Parathyroid adenoma (tissue), 2 donors: ENCODE measurements around the gene CR1.
"Not testable (repeated sequence)": the region's sequence is repeated elsewhere in the genome, so short reads cannot be mapped to it uniquely, and the experiment has no call there.

Source experiments
- H2AFZ ChIP-seq: fragments of 300-600 bp; sonication (generic); one replicate; pipeline ENCODE4 v1.7.0; 2017; ENCODE audit warnings: antibody characterized with exemption, mild to moderate bottlenecking
- H3K27ac ChIP-seq: fragments of 300-600 bp; sonication (generic); one replicate; pipeline ENCODE4 v1.7.0; 2017
- H3K27me3 ChIP-seq: fragments of 300-600 bp; sonication (generic); one replicate; pipeline ENCODE4 v1.7.0; 2017; ENCODE audit warnings: low read length; ENCODE audit not compliant: control insufficient read depth, insufficient read depth
- H3K36me3 ChIP-seq: fragments of 300-600 bp; sonication (generic); one replicate; pipeline ENCODE4 v1.7.0; 2017; ENCODE audit warnings: low read length; ENCODE audit not compliant: control insufficient read depth, insufficient read depth
- H3K4me1 ChIP-seq: fragments of 300-600 bp; sonication (generic); one replicate; pipeline ENCODE4 v1.7.0; 2017; ENCODE audit warnings: control low read depth
- H3K4me2 ChIP-seq: fragments of 300-600 bp; sonication (generic); one replicate; pipeline ENCODE4 v1.7.0; 2017; ENCODE audit warnings: low read length
- H3K4me3 ChIP-seq: fragments of 300-600 bp; sonication (generic); one replicate; pipeline ENCODE4 v1.7.0; 2017; ENCODE audit warnings: low read depth, low read length
- H3K79me2 ChIP-seq: fragments of 300-600 bp; sonication (generic); one replicate; pipeline ENCODE4 v1.7.0; 2017; ENCODE audit warnings: control low read depth
- H3K9ac ChIP-seq: fragments of 300-600 bp; sonication (generic); one replicate; pipeline ENCODE4 v1.7.0; 2017; ENCODE audit warnings: mild to moderate bottlenecking
- H3K9me3 ChIP-seq: fragments of 300-600 bp; sonication (generic); one replicate; pipeline ENCODE4 v1.7.0; 2017; ENCODE audit warnings: low read length; ENCODE audit not compliant: control insufficient read depth
- TF ChIP-seq, protein P1 (sequence below): fragments of 300-600 bp; sonication (generic); IDR thresholded peaks from one replicate; pipeline ENCODE4 v1.7.0; 2017; ENCODE audit warnings: antibody characterized with exemption, mild to moderate bottlenecking
- donor health status: primary hyperparathyroidism.

Gene CR1

GRCh38 chr1:207626972-207627337 lies 131.0 kb downstream of the CR1 start:
- no peaks in the 10 kb centered on the region for H3K36me3 ChIP-seq
- H3K4me1 ChIP-seq, result no peaks in the 10 kb centered on the region
- no peaks in the 10 kb centered on the region for H3K79me2 ChIP-seq
- no peak overlapping the region for H3K4me3 ChIP-seq
- TF ChIP-seq, protein P1, sequence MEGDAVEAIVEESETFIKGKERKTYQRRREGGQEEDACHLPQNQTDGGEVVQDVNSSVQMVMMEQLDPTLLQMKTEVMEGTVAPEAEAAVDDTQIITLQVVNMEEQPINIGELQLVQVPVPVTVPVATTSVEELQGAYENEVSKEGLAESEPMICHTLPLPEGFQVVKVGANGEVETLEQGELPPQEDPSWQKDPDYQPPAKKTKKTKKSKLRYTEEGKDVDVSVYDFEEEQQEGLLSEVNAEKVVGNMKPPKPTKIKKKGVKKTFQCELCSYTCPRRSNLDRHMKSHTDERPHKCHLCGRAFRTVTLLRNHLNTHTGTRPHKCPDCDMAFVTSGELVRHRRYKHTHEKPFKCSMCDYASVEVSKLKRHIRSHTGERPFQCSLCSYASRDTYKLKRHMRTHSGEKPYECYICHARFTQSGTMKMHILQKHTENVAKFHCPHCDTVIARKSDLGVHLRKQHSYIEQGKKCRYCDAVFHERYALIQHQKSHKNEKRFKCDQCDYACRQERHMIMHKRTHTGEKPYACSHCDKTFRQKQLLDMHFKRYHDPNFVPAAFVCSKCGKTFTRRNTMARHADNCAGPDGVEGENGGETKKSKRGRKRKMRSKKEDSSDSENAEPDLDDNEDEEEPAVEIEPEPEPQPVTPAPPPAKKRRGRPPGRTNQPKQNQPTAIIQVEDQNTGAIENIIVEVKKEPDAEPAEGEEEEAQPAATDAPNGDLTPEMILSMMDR, result no peak
- H3K4me2 ChIP-seq, result no peak overlapping the region
- H3K9ac ChIP-seq, result no peak overlapping the region
- no peaks in the 10 kb centered on the region for H3K9me3 ChIP-seq
- no peak overlapping the region for H2AFZ ChIP-seq
- no peaks in the 10 kb centered on the region for H3K27me3 ChIP-seq
- H3K27ac ChIP-seq, result no peak overlapping the region

GRCh38 chr1:207627496-207627895 lies 131.5 kb downstream of the CR1 start:
- Histone ChIP-seq H3K4me1 (no peaks in the 10 kb centered on the region), H3K79me2 (no peaks in the 10 kb centered on the region), H3K9me3 (no peaks in the 10 kb centered on the region), H3K9ac (no peak overlapping the region), H3K27me3 (no peaks in the 10 kb centered on the region), H3K36me3 (no peaks in the 10 kb centered on the region), H2AFZ (no peak overlapping the region), H3K27ac (no peak overlapping the region), H3K4me3 (no peak overlapping the region), H3K4me2 (no peak overlapping the region)
- TF ChIP-seq, protein P1, result no peak

DNA sequence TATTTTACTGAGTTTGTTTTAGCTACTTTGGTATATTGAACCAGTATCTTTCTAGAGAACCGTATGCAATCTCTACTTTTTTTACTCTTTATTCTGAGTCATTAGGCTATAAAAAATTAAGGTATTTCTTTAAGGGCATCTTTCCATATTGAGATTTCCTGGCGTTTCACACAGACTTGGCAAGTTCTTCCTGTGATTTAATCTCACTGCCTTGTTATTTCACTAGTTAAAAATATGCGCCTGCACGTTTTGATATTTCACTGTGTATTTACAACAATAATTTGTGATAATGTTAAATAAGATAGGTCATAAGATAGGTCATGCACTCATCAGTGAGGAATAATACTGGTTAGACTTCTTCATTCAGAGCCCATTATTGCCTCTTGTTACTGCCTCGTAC lies 132.8 kb downstream of the CR1 start:
- H3K9ac ChIP-seq, result no peak overlapping the region
- no peak overlapping the region for H3K4me3 ChIP-seq
- no peak overlapping the region for H3K4me2 ChIP-seq
- TF ChIP-seq, protein P1, result no peak
- no peaks in the 10 kb centered on the region for H3K27me3 ChIP-seq
- H3K9me3 ChIP-seq, result no peaks in the 10 kb centered on the region
- H3K4me1 ChIP-seq, result no peaks in the 10 kb centered on the region
- no peak overlapping the region for H2AFZ ChIP-seq
- H3K36me3 ChIP-seq, result no peaks in the 10 kb centered on the region
- H3K79me2 ChIP-seq, result no peaks in the 10 kb centered on the region
- no peak overlapping the region for H3K27ac ChIP-seq

DNA sequence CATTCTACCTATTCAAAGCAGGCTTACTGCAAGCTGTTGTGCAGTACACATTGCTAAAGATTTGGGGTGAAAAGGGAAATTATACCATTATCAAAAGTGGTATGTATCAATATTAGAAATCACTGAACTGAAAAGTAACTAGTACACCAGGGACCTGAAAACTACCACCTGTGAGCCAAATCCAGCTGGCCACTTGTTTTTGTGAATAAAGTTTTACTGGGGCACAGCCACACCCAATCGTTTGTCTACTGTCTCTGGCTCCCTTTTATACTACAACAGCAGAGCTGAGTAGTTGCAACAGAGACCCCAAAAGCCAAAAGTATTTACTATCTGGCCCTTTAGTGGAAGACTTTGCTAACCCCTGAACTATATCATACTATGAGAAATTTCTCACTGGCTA lies 135.2 kb downstream of the CR1 start:
- H3K4me2 ChIP-seq, result no peak overlapping the region
- no peak overlapping the region for H3K4me3 ChIP-seq
- H3K27me3 ChIP-seq, result no peaks in the 10 kb centered on the region
- TF ChIP-seq, protein P1, result no peak
- no peak overlapping the region for H3K9ac ChIP-seq
- H2AFZ ChIP-seq, result no peak overlapping the region
- H3K4me1 ChIP-seq, result no peaks in the 10 kb centered on the region
- no peak overlapping the region for H3K27ac ChIP-seq
- H3K36me3 ChIP-seq, result no peaks in the 10 kb centered on the region
- H3K9me3 ChIP-seq, result no peaks in the 10 kb centered on the region
- no peaks in the 10 kb centered on the region for H3K79me2 ChIP-seq

DNA sequence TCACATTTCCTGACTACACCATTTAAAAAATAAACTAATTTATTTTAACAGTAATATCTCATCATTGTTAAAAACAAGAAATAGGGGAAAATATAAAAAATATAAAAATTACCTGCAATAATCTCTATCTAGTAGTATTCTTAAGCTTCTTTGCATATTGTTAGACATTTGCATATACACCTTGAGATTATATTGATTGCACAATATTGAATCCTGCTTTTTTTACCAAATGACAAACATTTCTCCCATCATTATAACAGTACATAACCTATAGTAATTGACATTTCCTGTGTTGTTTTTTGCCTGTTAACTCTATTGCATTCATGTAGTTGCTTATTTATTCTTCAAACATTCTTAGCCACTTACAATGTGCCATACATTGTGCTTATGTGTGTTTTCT lies 137.3 kb downstream of the CR1 start:
- H3K4me2 ChIP-seq, result no peak overlapping the region
- no peak overlapping the region for H3K27ac ChIP-seq
- no peaks in the 10 kb centered on the region for H3K79me2 ChIP-seq
- TF ChIP-seq, protein P1, result no peak
- no peaks in the 10 kb centered on the region for H3K4me1 ChIP-seq
- H3K4me3 ChIP-seq, result no peak overlapping the region
- no peak overlapping the region for H3K9ac ChIP-seq
- no peak overlapping the region for H2AFZ ChIP-seq
- no peaks in the 10 kb centered on the region for H3K27me3 ChIP-seq
- H3K36me3 ChIP-seq, result no peaks in the 10 kb centered on the region
- no peaks in the 10 kb centered on the region for H3K9me3 ChIP-seq

DNA sequence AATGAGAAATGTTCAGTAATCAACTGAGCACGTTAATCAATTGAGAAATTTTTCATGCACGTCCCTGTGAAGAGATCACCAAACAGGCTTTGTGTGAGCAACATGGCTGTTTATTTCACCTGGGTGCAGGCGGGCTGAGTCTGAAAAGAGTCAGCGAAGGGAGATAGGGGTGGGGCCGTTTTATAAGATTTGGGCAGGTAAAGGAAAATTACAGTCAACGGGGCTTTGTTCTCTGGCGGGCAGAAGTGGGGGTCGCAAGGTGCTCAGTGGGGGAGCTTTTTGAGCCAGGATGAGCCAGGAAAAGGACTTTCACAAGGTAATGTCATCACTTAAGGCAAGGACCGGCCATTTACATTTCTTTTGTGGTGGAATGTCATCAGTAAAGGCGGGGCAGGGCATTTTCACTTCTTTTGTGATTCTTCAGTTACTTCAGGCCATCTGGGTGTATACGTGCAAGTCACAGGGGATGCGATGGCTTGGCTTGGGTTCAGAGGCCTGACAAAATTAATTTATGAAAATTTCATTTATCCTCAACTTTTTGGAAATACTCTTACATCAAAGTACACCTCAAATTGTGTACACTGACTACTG lies 137.8 kb downstream of the CR1 start:
- H3K27ac ChIP-seq, H3K4me2 ChIP-seq, H2AFZ ChIP-seq, H3K4me3 ChIP-seq, H3K36me3 ChIP-seq, H3K79me2 ChIP-seq, H3K27me3 ChIP-seq, H3K9ac ChIP-seq, H3K4me1 ChIP-seq, H3K9me3 ChIP-seq: not testable (repeated sequence)

- H3K4me2 ChIP-seq, H3K9me3 ChIP-seq, H3K4me1 ChIP-seq, H3K9ac ChIP-seq, H3K79me2 ChIP-seq, H3K4me3 ChIP-seq, H3K27me3 ChIP-seq, H2AFZ ChIP-seq, H3K27ac ChIP-seq, H3K36me3 ChIP-seq: not testable (repeated sequence)
Measured at GRCh38 chr1:207634293-207634692, 138.3 kb downstream of the CR1 start.
